Type B pancreatic cell (in vitro differentiated cells): ENCODE results near the gene KLK14. TPM values are rescaled to one million over a fixed set of nuclear protein-coding genes. Genes with fewer than 3 reads are reported as not detected.

Experiments
- DNase-seq: peaks from one replicate; pipeline ENCODE4 v3.0.0; 2021; ENCODE audit warnings: mixed read lengths; ENCODE audit not compliant: unreplicated experiment; ENCODE audit errors: extremely low spot score
- H3K27ac Mint-ChIP-seq: 2 replicates; pipeline ENCODE4 v1.8.0; 2021; ENCODE audit warnings: mild to moderate bottlenecking, mixed read lengths
- H3K27me3 Mint-ChIP-seq: 2 replicates; pipeline ENCODE4 v1.8.0; 2021; ENCODE audit warnings: mixed read lengths
- H3K36me3 Mint-ChIP-seq: 2 replicates; pipeline ENCODE4 v1.8.0; 2021; ENCODE audit warnings: mixed read lengths
- H3K4me1 Mint-ChIP-seq: one replicate; pipeline ENCODE4 v1.8.0; 2021; ENCODE audit warnings: mixed read lengths; ENCODE audit not compliant: unreplicated experiment
- H3K4me3 Mint-ChIP-seq: 2 replicates; pipeline ENCODE4 v1.8.0; 2021; ENCODE audit warnings: mild to moderate bottlenecking, mixed read lengths
- H3K9me3 Mint-ChIP-seq: 2 replicates; pipeline ENCODE4 v1.8.0; 2021; ENCODE audit warnings: mixed read lengths
- CTCF ChIP-seq: fragments of 200-600 bp; sonication (generic); conservative IDR thresholded peaks from 2 replicates; pipeline ENCODE4 v1.5.0; 2021; ENCODE audit warnings: antibody characterized with exemption, mild to moderate bottlenecking
- total RNA-seq: library from RNA; stranded (reverse); gene quantifications from 2 replicates; pipeline ENCODE4 v1.2.1, GENCODE V29; 2021; ENCODE audit warnings: low replicate concordance

The KLK14 gene
- total RNA-seq, 1 donor from 2014 or later: 0.43 TPM

- Mint-ChIP-seq H3K27ac (no peak overlapping the region), H3K36me3 (peaks cover 4% of the 10 kb centered on the region), H3K4me3 (no peak overlapping the region), H3K4me1 (peaks cover 8% of the 10 kb centered on the region), H3K27me3 (no peaks in the 10 kb centered on the region), H3K9me3 (no peaks in the 10 kb centered on the region)
- peak; percentile 75 for TF ChIP-seq CTCF
- no peak for DNase-seq
These were observed 14.6 kb upstream of the KLK14 start for GRCh38 chr19:51097166-51097738.

GRCh38 chr19:51096473-51097165, 13.9 kb upstream of the KLK14 start:
- no peak overlapping the region for H3K27ac Mint-ChIP-seq
- no peak overlapping the region for H3K4me3 Mint-ChIP-seq
- H3K27me3 Mint-ChIP-seq: no peaks in the 10 kb centered on the region
- H3K9me3 Mint-ChIP-seq: no peaks in the 10 kb centered on the region
- peaks cover 4% of the 10 kb centered on the region for H3K36me3 Mint-ChIP-seq
- TF ChIP-seq CTCF: peak; percentile 43
- H3K4me1 Mint-ChIP-seq: peaks cover 8% of the 10 kb centered on the region
- DNase-seq: no peak

GRCh38 chr19:51094696-51095279, 12.1 kb upstream of the KLK14 start:
- H3K9me3 Mint-ChIP-seq: no peaks in the 10 kb centered on the region
- peaks cover 6% of the 10 kb centered on the region for H3K4me1 Mint-ChIP-seq
- H3K4me3 Mint-ChIP-seq: no peak overlapping the region
- no peak for DNase-seq
- H3K36me3 Mint-ChIP-seq: peaks cover 4% of the 10 kb centered on the region
- TF ChIP-seq CTCF: peak; percentile 84
- H3K27ac Mint-ChIP-seq: no peak overlapping the region
- H3K27me3 Mint-ChIP-seq: no peaks in the 10 kb centered on the region

- Mint-ChIP-seq H3K36me3 (peaks cover 4% of the 10 kb centered on the region), H3K27ac (peak overlapping the region; percentile 15), H3K9me3 (no peaks in the 10 kb centered on the region), H3K4me3 (no peak overlapping the region), H3K4me1 (peaks cover 4% of the 10 kb centered on the region), H3K27me3 (no peaks in the 10 kb centered on the region)
- DNase-seq: no peak
- no peak for TF ChIP-seq CTCF
These were observed 11.0 kb upstream of the KLK14 start for GRCh38 chr19:51093510-51094345.

- Mint-ChIP-seq H3K4me1 (peaks cover 4% of the 10 kb centered on the region), H3K4me3 (no peak overlapping the region), H3K27me3 (no peaks in the 10 kb centered on the region), H3K27ac (peak overlapping the region; percentile 15), H3K36me3 (peaks cover 4% of the 10 kb centered on the region), H3K9me3 (no peaks in the 10 kb centered on the region)
- no peak for DNase-seq
- no peak for TF ChIP-seq CTCF
These were observed 10.4 kb upstream of the KLK14 start for GRCh38 chr19:51093101-51093500.
